Coronary artery (tissue), 2 donors: Measurements from ENCODE around the gene ATP5MC3.

Experiments
- DNase-seq: peaks from one replicate; pipeline ENCODE4 v3.0.0-alpha.2; 2017; ENCODE audit warnings: low spot score
- H3K27ac ChIP-seq, 2 donors: fragments of 200-600 bp; sonication (generic); one replicate each; pipeline ENCODE4 v1.5.1; 2016 to 2019
- H3K4me3 ChIP-seq: fragments of 200-600 bp; sonication (generic); 2 replicates; pipeline ENCODE4 v1.5.1; 2016; ENCODE audit warnings: mild to moderate bottlenecking, moderate library complexity
- CTCF ChIP-seq: fragments of 200-600 bp; sonication (generic); IDR thresholded peaks from one replicate; pipeline ENCODE4 v1.5.1; 2019; ENCODE audit warnings: antibody characterized with exemption

The ATP5MC3 gene

DNA sequence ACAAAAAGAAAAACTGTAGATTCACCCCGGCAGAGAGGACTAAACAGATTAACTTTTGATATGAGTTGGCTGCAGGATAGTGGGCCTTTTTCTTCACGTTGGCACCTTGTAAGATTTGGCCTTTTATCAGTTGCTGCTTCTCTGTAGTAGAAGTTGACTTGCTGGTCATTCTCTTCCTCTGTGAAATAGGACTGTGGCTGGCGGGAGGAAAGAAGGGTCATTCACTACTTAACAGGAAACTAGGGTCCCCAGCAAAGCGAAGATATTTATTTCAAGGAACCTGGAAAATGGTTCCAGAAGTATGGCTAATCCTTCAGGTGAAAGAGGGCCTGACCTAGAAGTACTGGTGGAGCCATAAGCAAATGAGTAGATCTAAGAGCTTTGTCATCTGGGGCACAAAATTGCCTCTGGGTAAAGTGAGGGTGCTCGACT lies 383 bp upstream of the ATP5MC3 start:
- TF ChIP-seq CTCF, result no peak
- DNase-seq, result no peak
- Histone ChIP-seq H3K4me3 (peak overlapping the region; percentile 85), H3K27ac (peak overlapping the region; percentile 85 to 87)

- H3K4me3 ChIP-seq, result peak overlapping the region; percentile 85
- DNase-seq, result peak; percentile 74
- TF ChIP-seq CTCF, result no peak
- H3K27ac ChIP-seq, result peak overlapping the region; percentile 85 to 87
Measured at GRCh38 chr2:175180701-175181103, 808 bp downstream of the ATP5MC3 start.

DNA sequence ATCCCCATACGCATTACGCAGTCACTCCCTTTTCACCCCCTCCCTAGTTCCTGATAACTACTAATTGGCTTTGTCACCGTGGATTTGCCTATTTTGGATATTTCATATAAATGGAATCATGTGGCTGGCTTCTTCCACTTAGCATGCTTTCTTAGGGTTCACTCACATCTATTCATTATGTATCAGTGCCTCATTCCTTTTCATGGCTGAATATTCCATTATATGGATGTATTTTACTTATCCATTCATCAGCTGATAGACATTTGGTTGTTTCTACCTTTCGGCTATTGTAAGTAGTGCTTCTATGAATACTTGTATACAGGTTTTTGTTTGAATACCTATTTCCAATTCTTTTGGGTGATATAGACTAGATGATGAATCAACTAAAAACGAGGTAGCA lies 4.9 kb downstream of the ATP5MC3 start:
- DNase-seq, result no peak
- H3K27ac ChIP-seq, result no peak overlapping the region
- H3K4me3 ChIP-seq, result no peak overlapping the region
- TF ChIP-seq CTCF, result no peak

DNA sequence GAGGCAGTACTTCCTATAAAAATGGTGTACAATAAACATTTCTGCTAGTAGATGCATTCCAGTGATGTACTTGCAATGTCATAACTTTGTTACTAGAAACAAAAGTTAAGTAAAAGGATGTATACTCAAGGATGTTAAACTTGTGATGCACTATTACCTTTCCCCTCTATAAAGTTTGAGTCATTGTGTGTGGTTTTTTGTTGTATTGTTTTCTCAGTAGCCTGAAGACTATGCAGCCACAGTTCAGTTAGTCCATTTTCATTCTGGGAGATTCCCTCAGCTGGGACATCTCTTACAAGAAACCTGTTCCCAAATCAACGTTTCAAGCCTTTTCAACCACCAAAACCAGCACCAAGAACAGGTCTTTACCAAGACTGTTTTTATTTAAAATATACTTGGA lies 5.6 kb downstream of the ATP5MC3 start:
- Histone ChIP-seq H3K27ac (no peak overlapping the region), H3K4me3 (no peak overlapping the region)
- no peak for TF ChIP-seq CTCF
- DNase-seq, result no peak

DNA sequence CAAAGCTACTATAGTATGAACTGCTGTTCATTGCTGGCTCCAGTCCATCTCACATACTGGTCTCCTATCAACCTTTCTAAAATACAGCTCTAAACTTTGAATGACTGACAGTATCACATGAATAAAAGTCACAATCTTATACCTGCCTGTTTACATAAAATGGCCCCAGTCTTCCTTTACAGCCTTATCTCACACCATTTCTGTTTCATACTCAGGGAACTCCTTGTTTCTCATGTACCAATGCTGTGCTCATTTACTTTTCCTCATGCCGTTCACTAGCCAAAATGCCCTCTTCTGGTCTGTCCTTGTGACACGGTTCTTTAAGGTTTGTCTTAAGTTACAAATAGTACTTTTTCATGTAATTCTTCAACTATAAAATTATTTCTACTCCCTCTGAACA lies 6.2 kb downstream of the ATP5MC3 start:
- TF ChIP-seq CTCF, result no peak

GRCh38 chr2:175170659-175171304 lies 10.7 kb downstream of the ATP5MC3 start:
- DNase-seq, result no peak
- Histone ChIP-seq H3K27ac (no peak overlapping the region), H3K4me3 (no peak overlapping the region)
- TF ChIP-seq CTCF, result no peak

More for the DNA sequence above, 6.2 kb downstream of the ATP5MC3 start:
- no peak overlapping the region for H3K4me3 ChIP-seq
- DNase-seq, result no peak
- no peak overlapping the region for H3K27ac ChIP-seq

DNA sequence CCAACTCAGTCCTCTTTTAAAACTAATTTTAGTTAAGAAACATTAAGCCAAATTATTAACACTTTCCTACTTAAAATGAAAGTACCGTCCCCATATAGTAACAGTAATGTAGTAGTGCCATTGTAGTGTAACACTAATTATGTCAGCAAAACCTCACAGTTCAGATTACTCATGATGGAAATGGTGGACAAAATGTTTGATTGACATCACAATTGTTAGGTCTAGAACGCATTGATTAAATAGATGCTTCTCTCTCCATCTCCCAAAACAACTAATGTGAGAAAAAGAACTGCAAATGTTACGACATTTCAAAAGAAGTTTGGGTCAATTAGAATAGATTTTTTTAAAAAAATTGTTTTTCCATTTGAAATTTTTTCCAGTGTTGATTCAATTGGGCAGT lies 12.3 kb downstream of the ATP5MC3 start:
- no peak overlapping the region for H3K4me3 ChIP-seq
- no peak overlapping the region for H3K27ac ChIP-seq
- no peak for TF ChIP-seq CTCF
- DNase-seq, result no peak
